LNCAP (cell line): ENCODE results near the gene RIPPLY2.

Experiments used
- CTCF ChIP-seq: fragments of 450-650 bp; IDR thresholded peaks from 2 replicates; pipeline ENCODE4 v1.5.1; 2017; ENCODE audit warnings: mild to moderate bottlenecking

RIPPLY2 gene

GRCh38 chr6:83891586-83891985, 38.4 kb downstream of the RIPPLY2 start:
- TF ChIP-seq CTCF, result no peak

GRCh38 chr6:83893024-83893423, 39.9 kb downstream of the RIPPLY2 start:
- TF ChIP-seq CTCF, result no peak

GRCh38 chr6:83901624-83902023, 48.5 kb downstream of the RIPPLY2 start:
- no peak for TF ChIP-seq CTCF

- no peak for TF ChIP-seq CTCF
Measured at GRCh38 chr6:83904395-83904794, 51.2 kb downstream of the RIPPLY2 start.

GRCh38 chr6:83905648-83906047, 52.5 kb downstream of the RIPPLY2 start:
- TF ChIP-seq CTCF, result no peak
